ENCODE measurements around the gene VLDLR. TPM values are rescaled to one million over a fixed set of nuclear protein-coding genes. Genes with fewer than 3 reads are reported as not detected.

Gene VLDLR
- 1.5 and 2.3 TPM in 2 replicates for total RNA-seq

GRCh38 chr9:2621722-2622460 lies at the start of gene VLDLR:
TSS of gene VLDLR (plus strand) at chr9:2621787. CDS start at chr9:2622190, 403 bp downstream.

Other genes with a start within 250 kb of the VLDLR start
- not detected in 2 replicates for gene KCNV2, start 95.7 kb downstream of the VLDLR start, total RNA-seq
- gene PUM3, start 222.3 kb downstream of the VLDLR start, total RNA-seq: 39.7 and 64.9 TPM in 2 replicates

Data from subcutaneous preadipocyte (primary cell).